ENCODE measurements around the gene AFG3L2.

DNA sequence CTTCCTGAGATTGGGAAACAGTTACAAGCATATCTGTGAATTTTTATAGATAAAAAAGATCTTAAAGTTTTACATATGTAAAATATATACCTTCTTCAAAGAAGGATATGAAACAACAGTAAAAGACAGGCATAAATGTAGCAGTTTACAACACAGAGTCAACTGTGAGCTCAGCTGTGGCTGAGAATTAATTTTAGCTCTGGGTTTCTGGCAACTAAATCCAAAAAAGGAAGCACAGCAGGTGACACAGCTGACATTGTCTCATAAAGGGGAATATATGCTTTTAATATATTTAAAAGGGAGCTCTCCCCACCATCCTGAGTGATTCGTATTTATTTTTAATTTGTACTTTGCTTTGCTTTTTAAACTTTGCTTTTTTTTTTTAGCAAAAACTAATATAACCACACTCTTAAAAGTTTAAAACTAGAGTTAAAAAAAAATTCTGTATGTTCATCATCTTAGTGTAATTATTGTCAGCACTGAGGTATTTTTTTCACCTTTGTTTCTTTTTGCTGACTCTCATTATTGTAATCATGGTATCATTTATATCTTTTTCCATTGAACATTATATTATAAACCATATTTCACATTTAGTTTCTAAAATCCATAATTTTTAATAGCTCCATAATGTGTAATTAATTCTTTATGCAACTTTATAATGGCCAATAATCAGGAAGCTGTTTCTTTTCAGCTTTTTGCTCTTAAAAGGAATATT lies 62.3 kb downstream of the AFG3L2 start:
- TF ChIP-seq, protein P1, sequence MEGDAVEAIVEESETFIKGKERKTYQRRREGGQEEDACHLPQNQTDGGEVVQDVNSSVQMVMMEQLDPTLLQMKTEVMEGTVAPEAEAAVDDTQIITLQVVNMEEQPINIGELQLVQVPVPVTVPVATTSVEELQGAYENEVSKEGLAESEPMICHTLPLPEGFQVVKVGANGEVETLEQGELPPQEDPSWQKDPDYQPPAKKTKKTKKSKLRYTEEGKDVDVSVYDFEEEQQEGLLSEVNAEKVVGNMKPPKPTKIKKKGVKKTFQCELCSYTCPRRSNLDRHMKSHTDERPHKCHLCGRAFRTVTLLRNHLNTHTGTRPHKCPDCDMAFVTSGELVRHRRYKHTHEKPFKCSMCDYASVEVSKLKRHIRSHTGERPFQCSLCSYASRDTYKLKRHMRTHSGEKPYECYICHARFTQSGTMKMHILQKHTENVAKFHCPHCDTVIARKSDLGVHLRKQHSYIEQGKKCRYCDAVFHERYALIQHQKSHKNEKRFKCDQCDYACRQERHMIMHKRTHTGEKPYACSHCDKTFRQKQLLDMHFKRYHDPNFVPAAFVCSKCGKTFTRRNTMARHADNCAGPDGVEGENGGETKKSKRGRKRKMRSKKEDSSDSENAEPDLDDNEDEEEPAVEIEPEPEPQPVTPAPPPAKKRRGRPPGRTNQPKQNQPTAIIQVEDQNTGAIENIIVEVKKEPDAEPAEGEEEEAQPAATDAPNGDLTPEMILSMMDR (IDR thresholded peaks at IDR 0.05): no peak
- TF ChIP-seq POLR2A (IDR thresholded peaks at IDR 0.05): no peak
- TF ChIP-seq POLR2AphosphoS5 (IDR thresholded peaks at IDR 0.05): no peak

Data from prostate gland (tissue), 2 donors.